Pancreas (tissue), 10 donors: ENCODE results near the gene EPHB3. TPM values are rescaled to one million over a fixed set of nuclear protein-coding genes. Genes with fewer than 3 reads are reported as not detected.

ENCODE experiments used
- ATAC-seq, 4 donors: fragments of 200-7000 bp; cut with Tn5 transposase; one replicate each; pipeline versions ENCODE4 v1.8.0 to v1.9.1; 2020; ENCODE audit warnings: mild to moderate bottlenecking in 4 of 4, moderate library complexity in 4 of 4
- DNase-seq, 6 donors: peaks; one replicate each; pipeline ENCODE4 v3.0.0-alpha.2; 2020
- FAIRE-seq: peaks from 2 replicates; lab custom pipeline; 2012; peaks lifted over from hg19 to GRCh38; lab: Jason Lieb, UNC
- H3K27ac ChIP-seq, 4 donors: fragments of 200-600 bp; sonication (generic); 1 replicate in 3 of 4; 2 replicates in 1 of 4; pipeline versions ENCODE4 v1.5.0 to v1.8.0; 2020
- H3K27me3 ChIP-seq, 4 donors: fragments of 200-600 bp; one replicate each; pipeline ENCODE4 v1.8.0; 2021
- H3K36me3 ChIP-seq, 3 donors: fragments of 200-600 bp; sonication (generic) in 1 of 3; one replicate each; pipeline versions ENCODE4 v1.5.0 to v1.8.0; 2020 to 2021
- H3K4me1 ChIP-seq, 3 donors: fragments of 200-600 bp; one replicate each; pipeline ENCODE4 v1.8.0; 2021
- H3K4me3 ChIP-seq, 4 donors: fragments of 200-600 bp; sonication (generic) in 2 of 4; one replicate each; pipeline versions ENCODE4 v1.5.0 to v1.8.0; 2020 to 2021
- H3K9me3 ChIP-seq, 4 donors: fragments of 200-600 bp; one replicate each; pipeline ENCODE4 v1.8.0; 2021
- CTCF ChIP-seq, 4 donors: fragments of 200-600 bp; sonication (generic) in 3 of 4; IDR thresholded peaks; one replicate each; pipeline versions ENCODE4 v1.5.0 to v1.8.0; 2021; ENCODE audit warnings: antibody characterized with exemption in 4 of 4
- WGBS, 2 donors: extraction: QIAGEN DNeasy Blood & Tissue Kit; methylation state at CpG; one replicate each; pipeline ENCODE4 v1.1.7; 2013; 5-methylcytosine and 5-hydroxymethylcytosine counted together
- intact Hi-C, 3 donors: fragments of 100-400 bp; cut with DNase I; formaldehyde crosslinking; loops; one replicate each; pipeline versions ENCODE4 v1.11.1 to v1.14.2; 2022
- polyA plus RNA-seq, 2 donors: library from polyadenylated mRNA; stranded (reverse); fragments of 200-250 nt; gene quantifications; one replicate each; pipeline ENCODE4 v1.2.3, GENCODE V29; 2013
- total RNA-seq, 6 donors: library from RNA; stranded (reverse); fragmentation: NEBNext Ultra II Directional in 4 of 6; extraction: Animal tissue kit (Norgen Biotek cat#: 25700) in 4 of 6; gene quantifications; one replicate each; pipeline versions ENCODE4 v1.2.1 to v1.2.4, GENCODE V29; 2021 to 2023
- donor health status: healthy with polysubstance abuse.
- donor health status: DM: no; HTN: no; CAD: no; lungs with moderate emphysema.
- donor health status: DM: no; HTN: no; CAD: no.
- donor health status: control.
- donor health status: control.
- donor health status: Bipolar disorder and iron deficiency.
- donor health status: DM: yes; HTN: yes; CAD: no.
- donor health status: DM: no; HTN: no; CAD: no.
- donor health status: DM: no; HTN: no; CAD: no.
- donor health status: DM: yes; HTN: yes; CAD: no.

The EPHB3 gene
- total and polyA plus RNA-seq, 8 donors = 5.8 to 17.3 (median 12.5) TPM

DNA sequence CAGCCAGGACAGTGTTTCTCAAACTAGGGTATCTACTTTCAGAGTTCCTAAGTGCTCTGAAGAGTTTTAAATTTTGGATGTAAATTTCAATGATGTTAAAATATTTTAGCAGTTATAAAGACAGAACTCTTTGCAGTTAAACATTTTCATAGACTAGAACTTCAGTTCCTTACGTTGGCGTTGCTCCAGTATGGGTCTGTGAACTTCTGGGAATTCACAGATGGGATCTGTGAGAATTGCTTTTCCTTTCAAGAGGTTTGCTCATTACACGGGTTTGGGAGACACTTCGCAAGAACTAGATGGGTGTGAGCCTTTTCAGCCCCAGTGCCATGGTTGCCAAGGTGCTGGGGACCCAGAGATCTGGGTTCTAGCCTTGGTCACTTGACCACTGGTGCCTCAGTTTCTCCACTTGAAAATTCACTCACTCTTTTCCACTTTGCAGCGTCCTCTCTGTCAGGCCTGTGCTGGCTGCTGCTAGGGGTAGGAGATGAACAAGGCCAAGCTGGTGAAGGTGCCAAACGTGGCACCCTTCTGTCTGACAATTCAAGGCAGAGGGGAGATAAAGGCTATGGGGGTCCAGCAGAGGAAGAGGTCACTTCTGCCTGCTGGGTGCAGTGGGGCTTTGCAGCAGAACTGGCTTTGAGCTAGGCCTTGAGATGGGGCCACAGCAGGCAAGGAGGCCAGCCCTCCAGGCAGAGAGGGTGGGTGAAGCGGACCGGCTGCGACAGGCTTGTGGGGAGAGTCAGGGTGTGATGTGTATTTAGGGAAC, 48.1 kb downstream of the EPHB3 start:
- H3K4me3 ChIP-seq = no peak overlapping the region
- no peaks in the 10 kb centered on the region for H3K36me3 ChIP-seq
- 69 to 72% methylated on average over 9 of the region's 9 CpGs for WGBS, 2 donors
- no peaks in the 10 kb centered on the region for H3K27me3 ChIP-seq
- ATAC-seq (no peak), DNase-seq (no peak), FAIRE-seq (no peak)
- intact Hi-C loops = no loop called here
- no peaks in the 10 kb centered on the region for H3K4me1 ChIP-seq
- H3K9me3 ChIP-seq = no peaks in the 10 kb centered on the region
- TF ChIP-seq CTCF (IDR thresholded peaks at IDR 0.05) = no peak
- H3K27ac ChIP-seq = no peak overlapping the region

GRCh38 chr3:184610245-184610871, 48.8 kb downstream of the EPHB3 start:
- no peak for FAIRE-seq
- ATAC-seq = no peak
- intact Hi-C loops = no loop called here
- H3K9me3 ChIP-seq = no peaks in the 10 kb centered on the region
- no peaks in the 10 kb centered on the region for H3K36me3 ChIP-seq
- WGBS, 2 donors = 85 to 88% methylated on average over 6 of the region's 6 CpGs
- no peak overlapping the region for H3K27ac ChIP-seq
- DNase-seq = no peak
- no peaks in the 10 kb centered on the region for H3K27me3 ChIP-seq
- H3K4me3 ChIP-seq = no peak overlapping the region
- no peaks in the 10 kb centered on the region for H3K4me1 ChIP-seq
- no peak for TF ChIP-seq CTCF (IDR thresholded peaks at IDR 0.05)

DNA sequence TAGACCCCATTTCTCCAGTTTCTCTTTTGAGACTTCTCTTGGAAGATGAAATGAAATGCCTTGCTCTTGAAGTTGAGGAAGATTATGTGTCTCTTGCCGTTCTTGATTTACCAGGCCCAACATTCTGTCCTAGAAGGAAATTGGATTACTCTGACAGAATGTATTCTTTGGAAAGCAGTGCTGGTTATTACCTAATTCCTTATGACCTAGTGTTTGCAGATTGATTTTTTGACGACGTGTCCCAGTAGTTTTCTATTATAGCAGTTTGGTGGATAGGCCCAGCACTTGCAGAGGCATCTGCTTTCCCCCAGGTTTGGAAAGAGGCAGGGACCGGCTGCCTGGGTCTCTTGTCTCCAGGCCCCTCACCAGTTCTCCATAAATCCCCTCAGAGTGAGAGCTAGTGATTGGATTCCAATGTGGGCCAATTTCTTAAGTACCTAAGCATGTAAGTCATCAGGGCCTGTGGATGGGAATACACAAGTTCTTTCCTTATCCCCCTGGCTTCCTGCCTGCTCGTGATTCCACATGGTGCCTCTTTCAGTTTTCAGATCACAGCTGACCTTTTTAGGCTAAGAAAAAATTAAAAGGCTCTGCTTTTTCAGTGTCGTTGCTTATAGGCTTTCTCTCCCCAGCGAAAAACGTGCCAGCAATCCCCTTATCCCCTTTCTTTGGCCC, 50.2 kb downstream of the EPHB3 start:
- DNase-seq = no peak

GRCh38 chr3:184615396-184615795, 53.8 kb downstream of the EPHB3 start:
- 94 to 100% methylated on average over 1 of the region's 1 CpG for WGBS, 2 donors
- intact Hi-C loops = no loop called here
- H3K36me3 ChIP-seq = no peaks in the 10 kb centered on the region
- no peak overlapping the region for H3K4me3 ChIP-seq
- H3K27me3 ChIP-seq = no peaks in the 10 kb centered on the region
- H3K9me3 ChIP-seq = no peaks in the 10 kb centered on the region
- DNase-seq (no peak), ATAC-seq (no peak), FAIRE-seq (no peak)
- H3K27ac ChIP-seq = no peak overlapping the region
- no peak for TF ChIP-seq CTCF (IDR thresholded peaks at IDR 0.05)
- H3K4me1 ChIP-seq = no peaks in the 10 kb centered on the region

More for the DNA sequence above, 50.2 kb downstream of the EPHB3 start:
- Histone ChIP-seq H3K4me3 (no peak overlapping the region), H3K9me3 (no peaks in the 10 kb centered on the region), H3K27me3 (no peaks in the 10 kb centered on the region), H3K27ac (no peak overlapping the region), H3K36me3 (no peaks in the 10 kb centered on the region), H3K4me1 (no peaks in the 10 kb centered on the region)
- no peak for TF ChIP-seq CTCF (IDR thresholded peaks at IDR 0.05)
- ATAC-seq (no peak), FAIRE-seq (no peak)
- intact Hi-C loops = no loop called here
- WGBS, 2 donors = 81 to 88% methylated on average over 8 of the region's 8 CpGs
